IMR-90 (cell line): Measurements from ENCODE around the gene SCARB1. TPM values are rescaled to one million over a fixed set of nuclear protein-coding genes. Genes with fewer than 3 reads are reported as not detected.

ENCODE experiments used
- ATAC-seq: fragments of 200-7000 bp; cut with Tn5 transposase; 2 replicates; pipeline ENCODE4 v1.9.1; 2020; ENCODE audit warnings: low read depth, mild to moderate bottlenecking, moderate library complexity
- BruUV-seq: library from RNA; stranded (reverse); fragments of 400-500 nt; replicated peaks from 2 replicates; lab custom pipeline; 2021; lab: Mats Ljungman, UMichigan
- CTCF ChIA-PET: fragments of 300-600 bp; formaldehyde crosslinking; extraction: SDS; loops from one replicate; lab custom pipeline; 2021; ENCODE audit warnings: antibody characterized with exemption; lab: Yijun Ruan, JAX
- POLR2A ChIA-PET: fragments of 300-600 bp; sonication (Branson Sonifier 250); formaldehyde crosslinking; loops from one replicate; lab custom pipeline; 2022; ENCODE audit warnings: antibody characterized with exemption; ENCODE audit not compliant: unreplicated experiment; lab: Charles Lee
- DNase-seq: peaks from one replicate; pipeline ENCODE4 v3.0.0; 2013
- H2AFZ ChIP-seq: replicated peaks from 2 replicates; pipeline ENCODE3; 2013; ENCODE audit warnings: low read length, mild to moderate bottlenecking; ENCODE audit not compliant: poor library complexity
- H2AK5ac ChIP-seq: 2 replicates; pipeline ENCODE4 v1.6.1; 2013; ENCODE audit warnings: low read depth, low read length, inconsistent platforms
- H2AK9ac ChIP-seq: replicated peaks from 2 replicates; pipeline ENCODE3; 2013; ENCODE audit warnings: mild to moderate bottlenecking, low read depth, low read length, moderate library complexity; ENCODE audit not compliant: poor library complexity
- H2BK120ac ChIP-seq: 2 replicates; pipeline ENCODE4 v1.6.1; 2013; ENCODE audit warnings: low read depth, low read length, inconsistent platforms
- H2BK15ac ChIP-seq: 3 replicates; pipeline ENCODE4 v1.6.1; 2013; ENCODE audit warnings: low read depth, low read length, inconsistent platforms
- H2BK20ac ChIP-seq: 2 replicates; pipeline ENCODE4 v1.6.1; 2013; ENCODE audit warnings: low read depth, mild to moderate bottlenecking, inconsistent platforms, low read length, moderate library complexity
- H2BK5ac ChIP-seq: 2 replicates; pipeline ENCODE4 v1.6.1; 2013; ENCODE audit warnings: mild to moderate bottlenecking, low read depth, low read length, inconsistent platforms; ENCODE audit not compliant: poor library complexity, severe bottlenecking
- H3K14ac ChIP-seq: replicated peaks from 2 replicates; pipeline ENCODE4 v1.6.1; 2013; ENCODE audit warnings: low read depth, low read length, inconsistent platforms
- H3K18ac ChIP-seq: 2 replicates; pipeline ENCODE4 v1.6.1; 2013; ENCODE audit warnings: low read depth, low read length, control low read depth
- H3K23ac ChIP-seq: 2 replicates; pipeline ENCODE4 v1.6.1; 2013; ENCODE audit warnings: low read depth, low read length, inconsistent platforms
- H3K27ac ChIP-seq: 2 replicates; pipeline ENCODE4 v1.5.1; 2013; ENCODE audit warnings: mild to moderate bottlenecking, control low read depth, low read length; ENCODE audit not compliant: insufficient read depth
- H3K27me3 ChIP-seq: 2 replicates; pipeline ENCODE4 v1.6.1; 2013; ENCODE audit warnings: low read length; ENCODE audit not compliant: control insufficient read depth, insufficient read depth
- H3K36me3 ChIP-seq: 2 replicates; pipeline ENCODE4 v1.6.1; 2013; ENCODE audit warnings: low read length, mixed read lengths; ENCODE audit not compliant: control insufficient read depth, insufficient read depth
- H3K4ac ChIP-seq: 2 replicates; pipeline ENCODE4 v1.6.1; 2013; ENCODE audit warnings: low read depth, low read length, inconsistent platforms
- H3K4me1 ChIP-seq: 2 replicates; pipeline ENCODE4 v1.6.1; 2013; ENCODE audit warnings: low read length, mixed read lengths; ENCODE audit not compliant: control insufficient read depth, insufficient read depth
- H3K4me2 ChIP-seq: 2 replicates; pipeline ENCODE4 v1.6.1; 2013; ENCODE audit warnings: low read depth, mild to moderate bottlenecking, control low read depth, low read length, moderate library complexity
- H3K4me3 ChIP-seq: 2 replicates; pipeline ENCODE4 v1.5.1; 2013; ENCODE audit warnings: low read depth, mild to moderate bottlenecking, control low read depth, low read length, moderate library complexity; ENCODE audit not compliant: insufficient read depth
- H3K56ac ChIP-seq: 2 replicates; pipeline ENCODE4 v1.6.1; 2013; ENCODE audit warnings: low read length, inconsistent platforms; ENCODE audit not compliant: insufficient read depth; ENCODE audit errors: extremely low read depth
- H3K79me1 ChIP-seq, 2 experiments: 2 replicates each; pipeline ENCODE4 v1.6.1; 2013; ENCODE audit warnings: low read length in 2 of 2, inconsistent platforms in 1 of 2, low read depth in 1 of 2
- H3K9ac ChIP-seq: 2 replicates; pipeline ENCODE4 v1.6.1; 2013; ENCODE audit warnings: low read depth, low read length, control low read depth
- H3K9me1 ChIP-seq: 2 replicates; pipeline ENCODE4 v1.6.1; 2013; ENCODE audit warnings: low read length, inconsistent platforms; ENCODE audit not compliant: insufficient read depth
- H3K9me3 ChIP-seq: 2 replicates; pipeline ENCODE4 v1.6.1; 2013; ENCODE audit warnings: low read length; ENCODE audit not compliant: control insufficient read depth, insufficient read depth
- H4K20me1 ChIP-seq: 2 replicates; pipeline ENCODE4 v1.6.1; 2013; ENCODE audit warnings: low read length, inconsistent platforms; ENCODE audit not compliant: insufficient read depth
- H4K5ac ChIP-seq: 2 replicates; pipeline ENCODE4 v1.6.1; 2013; ENCODE audit warnings: mild to moderate bottlenecking, low read depth, low read length, control low read depth
- H4K8ac ChIP-seq, 2 experiments: 2 replicates each; pipeline ENCODE4 v1.6.1; 2013; ENCODE audit warnings: low read depth in 2 of 2, low read length in 2 of 2, control low read depth in 1 of 2, inconsistent platforms in 1 of 2
- H4K91ac ChIP-seq: 2 replicates; pipeline ENCODE4 v1.6.1; 2013; ENCODE audit warnings: low read depth, low read length, inconsistent platforms; ENCODE audit not compliant: insufficient read depth
- BHLHE40 ChIP-seq: fragments of 150-350 bp; IDR thresholded peaks from 2 replicates; pipeline ENCODE4 v1.6.1; 2016; ENCODE audit warnings: mild to moderate bottlenecking, low read depth, low read length
- CEBPB ChIP-seq: IDR thresholded peaks from 2 replicates; pipeline ENCODE4 v1.6.1; 2012; ENCODE audit warnings: low read depth, low read length, improper control_type of control experiment
- CHD1 ChIP-seq: IDR thresholded peaks from 2 replicates; pipeline ENCODE4 v1.6.1; 2012; ENCODE audit warnings: low read depth, low read length, improper control_type of control experiment
- CTCF ChIP-seq: conservative IDR thresholded peaks from 2 replicates; pipeline ENCODE4 v1.5.1; 2012; ENCODE audit warnings: mild to moderate bottlenecking, low read depth, low read length, improper control_type of control experiment
- ELK1 ChIP-seq: fragments of 150-350 bp; IDR thresholded peaks from 2 replicates; pipeline ENCODE4 v1.6.1; 2016; ENCODE audit warnings: low read depth, mild to moderate bottlenecking, low read length, moderate library complexity, borderline replicate concordance
- FOS ChIP-seq: fragments of 150-350 bp; IDR thresholded peaks from 2 replicates; pipeline ENCODE4 v1.6.1; 2016; ENCODE audit warnings: low read depth, low read length
- MAFK ChIP-seq: IDR thresholded peaks from 2 replicates; pipeline ENCODE4 v1.6.1; 2012; ENCODE audit warnings: low read depth, low read length, improper control_type of control experiment
- MAZ ChIP-seq: IDR thresholded peaks from 2 replicates; pipeline ENCODE4 v1.6.1; 2012; ENCODE audit warnings: low read depth, mild to moderate bottlenecking, low read length, improper control_type of control experiment, moderate library complexity, borderline replicate concordance
- MXI1 ChIP-seq: IDR thresholded peaks from 2 replicates; pipeline ENCODE4 v1.6.1; 2012; ENCODE audit warnings: low read depth, mild to moderate bottlenecking, low read length, moderate library complexity, borderline replicate concordance
- NFE2L2 ChIP-seq: fragments of 150-350 bp; IDR thresholded peaks from 2 replicates; pipeline ENCODE4 v1.6.1; 2016; ENCODE audit warnings: low read depth, mild to moderate bottlenecking, low read length
- POLR2A ChIP-seq: IDR thresholded peaks from 2 replicates; pipeline ENCODE4 v1.6.1; 2012; ENCODE audit warnings: mild to moderate bottlenecking, low read depth, low read length
- RAD21 ChIP-seq: IDR thresholded peaks from 2 replicates; pipeline ENCODE4 v1.6.1; 2012; ENCODE audit warnings: low read length, improper control_type of control experiment
- RCOR1 ChIP-seq: IDR thresholded peaks from 2 replicates; pipeline ENCODE4 v1.6.1; 2012; ENCODE audit warnings: mild to moderate bottlenecking, low read length, improper control_type of control experiment; ENCODE audit not compliant: insufficient replicate concordance
- RFX5 ChIP-seq: IDR thresholded peaks from 2 replicates; pipeline ENCODE4 v1.8.0; 2012; ENCODE audit warnings: low read depth, mild to moderate bottlenecking, low read length, moderate library complexity
- SMC3 ChIP-seq: fragments of 150-350 bp; IDR thresholded peaks from 2 replicates; pipeline ENCODE4 v1.6.1; 2016; ENCODE audit warnings: low read depth, mild to moderate bottlenecking, antibody characterized with exemption, low read length, moderate library complexity
- USF2 ChIP-seq: fragments of 150-350 bp; IDR thresholded peaks from 2 replicates; pipeline ENCODE4 v1.6.1; 2017; ENCODE audit warnings: mild to moderate bottlenecking, antibody characterized with exemption, low read length, low read depth
- WGBS, 2 experiments: methylation state at CpG; one replicate each; pipeline versions ENCODE4 v1.1.5 to v1.1.7; 2013; ENCODE audit warnings: missing lambda C conversion rate in 2 of 2; ENCODE audit not compliant: insufficient read length in 1 of 2; ENCODE audit errors: extremely low coverage in 2 of 2; 5-methylcytosine and 5-hydroxymethylcytosine counted together
- dilution Hi-C: fragments of 300-500 bp; cut with HindIII; formaldehyde crosslinking; loops from one replicate; pipeline ENCODE4 v1.14.3; 2018; ENCODE audit warnings: low sequenced_read_pairs; ENCODE audit not compliant: unreplicated experiment
- in situ Hi-C: fragments of 300-500 bp; cut with MboI; formaldehyde crosslinking; loops from 3 replicates; pipeline ENCODE4 v1.14.3; 2019; ENCODE audit warnings: low sequenced_read_pairs, inconsistent platforms, mixed read lengths
- intact Hi-C: fragments of 100-400 bp; cut with micrococcal nuclease; formaldehyde crosslinking; loops from 2 replicates; pipeline ENCODE4 v1.10.0; 2022
- polyA plus RNA-seq, 3 experiments: library from polyadenylated mRNA; depleted of rRNA; stranded (reverse); fragments of >200 nt; gene quantifications; 2 replicates each; pipeline ENCODE4 v1.2.3, GENCODE V29; 2012; ENCODE audit warnings: low replicate concordance in 1 of 3
- total RNA-seq: library from RNA; depleted of rRNA; stranded (reverse); fragments of >200 nt; gene quantifications from 2 replicates; pipeline ENCODE4 v1.2.3, GENCODE V29; 2012

The SCARB1 gene
- total and polyA plus RNA-seq, 2 of the 4 experiments (the other 2 are of a cell fraction): 3.0 to 24.8 TPM

GRCh38 chr12:124750787-124751471 is 112.7 kb downstream of the SCARB1 start:
- H2AK9ac ChIP-seq: no peak overlapping the region
- ChIA-PET CTCF (no interaction called here), POLR2A (no interaction called here)
- no peaks in the 10 kb centered on the region for H3K27me3 ChIP-seq
- dilution Hi-C loops: no loop called here
- in situ Hi-C loops: no loop called here
- H3K4me3 ChIP-seq: no peak overlapping the region
- H3K56ac ChIP-seq: no peak overlapping the region
- no peak overlapping the region for H3K14ac ChIP-seq
- H3K23ac ChIP-seq: no peak overlapping the region
- no peak overlapping the region for H2BK5ac ChIP-seq
- no peak overlapping the region for H4K5ac ChIP-seq
- H3K9ac ChIP-seq: no peak overlapping the region
- WGBS, 2 experiments: 67% methylated on average over 3 of the region's 19 CpGs; no CpG with 5 or more reads in 1 of the 2 experiments
- no peak overlapping the region for H4K8ac ChIP-seq
- TF ChIP-seq CHD1: no peak
- no peak for TF ChIP-seq MXI1
- TF ChIP-seq CTCF: peak; percentile 32
- TF ChIP-seq MAZ: no peak
- no peak for TF ChIP-seq POLR2A
- no peak for TF ChIP-seq NFE2L2
- TF ChIP-seq RAD21: peak; percentile 46
- TF ChIP-seq CEBPB: no peak
- TF ChIP-seq BHLHE40: no peak
- no peak for TF ChIP-seq FOS
- no peak for TF ChIP-seq RFX5
- TF ChIP-seq SMC3: peak; percentile 16; the same call in 1 of the 2 replicates
- TF ChIP-seq USF2: no peak
- no peak for TF ChIP-seq MAFK
- TF ChIP-seq ELK1: no peak
- TF ChIP-seq RCOR1: no peak
- H2BK20ac ChIP-seq: no peak overlapping the region
- peak overlapping the region; percentile 40; the same call in 1 of the 2 replicates for H2BK120ac ChIP-seq
- H4K91ac ChIP-seq: no peak overlapping the region
- peaks cover 7% of the 10 kb centered on the region for H3K9me3 ChIP-seq
- peak overlapping the region; percentile 66 for H2AK5ac ChIP-seq
- H3K9me1 ChIP-seq: peaks cover 9% of the 10 kb centered on the region
- no peak overlapping the region for H3K4ac ChIP-seq
- BruUV-seq: no TSS peak
- H3K27ac ChIP-seq: no peak overlapping the region
- no peak overlapping the region for H3K4me2 ChIP-seq
- intact Hi-C loops: loop anchor here (5.0 kb wide), 1 partner anchor 384 kb away; no protein-coding TSS in a partner anchor
- H2BK15ac ChIP-seq: no peak overlapping the region
- no peaks in the 10 kb centered on the region for H3K36me3 ChIP-seq
- no peaks in the 10 kb centered on the region for H4K20me1 ChIP-seq
- H3K18ac ChIP-seq: no peak overlapping the region
- peaks cover 25% of the 10 kb centered on the region for H3K4me1 ChIP-seq
- no peak overlapping the region for H2AFZ ChIP-seq
- DNase-seq: no peak
- no peak for ATAC-seq
- H3K79me1 ChIP-seq: no peaks in the 10 kb centered on the region
